Adrenal gland (tissue), 5 donors: Measurements from ENCODE around the gene TMEM109.

Experiments used
- CTCF ChIP-seq, 6 experiments: fragments of 450-650 bp in 4 of 6; fragments of 200-600 bp in 2 of 6; sonication (generic) in 1 of 6; IDR thresholded peaks; 1 replicate in 5 of 6; 2 replicates in 1 of 6; pipeline versions ENCODE4 v1.5.1 to v1.8.0; 2016 to 2021; ENCODE audit warnings: antibody characterized with exemption in 6 of 6, mild to moderate bottlenecking in 2 of 6, moderate library complexity in 1 of 6
- POLR2A ChIP-seq, 2 donors: fragments of 450-650 bp; IDR thresholded peaks; one replicate each; pipeline ENCODE4 v1.6.1; 2017; ENCODE audit warnings: antibody characterized with exemption in 2 of 2, mild to moderate bottlenecking in 2 of 2, moderate library complexity in 1 of 2
- donor health status: DM: no; HTN: no; CAD: no.

GRCh38 chr11:60946601-60947264 lies 32.8 kb downstream of the TMEM109 start:
- no peak for TF ChIP-seq POLR2A (IDR thresholded peaks at IDR 0.05)
- no peak for TF ChIP-seq CTCF (IDR thresholded peaks at IDR 0.05)
